Activated naive CD4-positive, alpha-beta T cell treated with anti-CD3 and anti-CD28 coated beads for 36 hours (primary cell): ENCODE data around the gene ACE. TPM values are rescaled to one million over a fixed set of nuclear protein-coding genes. Genes with fewer than 3 reads are reported as not detected.
"Not testable (repeated sequence)": the region's sequence is repeated elsewhere in the genome, so short reads cannot be mapped to it uniquely, and the experiment has no call there.

ENCODE experiments used
- CTCF ChIA-PET: fragments of 350-600 bp; sonication (Branson Sonifier 250); formaldehyde crosslinking; loops from one replicate; lab custom pipeline; 2021; ENCODE audit warnings: antibody characterized with exemption; lab: Charles Lee
- DNase-seq: peaks from one replicate; pipeline ENCODE4 v3.0.0-alpha.2; 2020
- H3K27ac Mint-ChIP-seq: one replicate; pipeline ENCODE4 v1.8.0; 2021; ENCODE audit warnings: mild to moderate bottlenecking, mixed read lengths
- H3K27me3 Mint-ChIP-seq: one replicate; pipeline ENCODE4 v1.8.0; 2021; ENCODE audit warnings: low read depth, mixed read lengths
- H3K36me3 Mint-ChIP-seq: one replicate; pipeline ENCODE4 v1.8.0; 2021; ENCODE audit warnings: low read depth, mixed read lengths
- H3K4me1 Mint-ChIP-seq: one replicate; pipeline ENCODE4 v1.8.0; 2021; ENCODE audit warnings: low read depth, mixed read lengths
- H3K4me3 Mint-ChIP-seq: one replicate; pipeline ENCODE4 v1.8.0; 2021; ENCODE audit warnings: mild to moderate bottlenecking, moderate library complexity, mixed read lengths
- H3K9me3 Mint-ChIP-seq: one replicate; pipeline ENCODE4 v1.8.0; 2021; ENCODE audit warnings: mixed read lengths
- intact Hi-C: fragments of 100-400 bp; cut with micrococcal nuclease; formaldehyde crosslinking; loops from one replicate; pipeline ENCODE4 v1.15.1; 2023
- total RNA-seq, 2 experiments: library from RNA; stranded (reverse); gene quantifications; one replicate each; pipeline ENCODE4 v1.2.3, GENCODE V29; 2021

Gene ACE
- total RNA-seq, 2 experiments from 2014 or later: 0.12 to 0.50 TPM

DNA sequence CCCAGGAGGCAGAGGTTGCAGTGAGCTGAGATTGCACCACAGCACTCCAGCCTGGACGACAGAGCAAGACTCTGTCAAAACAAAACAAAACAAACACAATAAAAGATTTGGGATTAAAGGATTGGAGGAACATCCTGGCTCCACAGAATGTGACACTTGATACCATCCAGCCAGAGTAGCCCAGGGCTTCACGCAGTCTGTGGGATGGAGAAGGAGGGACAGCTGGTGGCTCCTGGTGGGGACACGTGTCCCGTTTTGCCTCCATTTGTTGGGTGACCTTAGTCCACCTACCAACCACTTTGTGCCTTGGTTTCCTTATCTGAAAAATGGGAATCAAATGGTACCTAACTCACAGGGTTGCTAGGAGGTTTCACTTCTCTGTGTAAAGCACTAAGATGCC, 18.4 kb upstream of the ACE start:
- Mint-ChIP-seq H3K4me3 (no peak overlapping the region), H3K9me3 (no peaks in the 10 kb centered on the region), H3K27me3 (no peaks in the 10 kb centered on the region), H3K36me3 (no peaks in the 10 kb centered on the region), H3K4me1 (no peaks in the 10 kb centered on the region), H3K27ac (no peak overlapping the region)
- intact Hi-C loops: no loop called here
- DNase-seq: no peak
- CTCF ChIA-PET: no interaction called here

DNA sequence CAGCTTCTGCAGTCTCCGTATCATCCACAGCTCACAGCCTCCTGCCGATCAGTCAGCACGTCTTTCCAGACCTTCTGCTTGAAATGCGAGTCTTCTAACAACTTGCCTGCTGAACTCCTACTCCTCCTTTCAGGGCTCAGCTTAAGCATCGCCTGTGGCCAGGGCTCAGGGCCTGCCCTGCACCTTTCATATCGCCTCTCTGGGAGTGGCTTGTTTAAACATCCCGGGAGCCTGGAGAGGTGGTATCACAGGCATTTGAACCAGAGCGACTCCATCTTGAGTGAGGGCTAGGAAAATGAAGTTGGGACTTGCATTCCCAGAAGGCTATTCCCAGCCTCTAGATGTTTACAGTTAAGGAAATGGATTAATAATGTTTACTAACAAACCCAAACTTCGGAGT, 16.8 kb upstream of the ACE start:
- DNase-seq: no peak
- Mint-ChIP-seq H3K27me3 (no peaks in the 10 kb centered on the region), H3K4me3 (no peak overlapping the region), H3K4me1 (no peaks in the 10 kb centered on the region), H3K27ac (no peak overlapping the region), H3K9me3 (no peaks in the 10 kb centered on the region), H3K36me3 (no peaks in the 10 kb centered on the region)
- CTCF ChIA-PET: no interaction called here
- intact Hi-C loops: no loop called here

DNA sequence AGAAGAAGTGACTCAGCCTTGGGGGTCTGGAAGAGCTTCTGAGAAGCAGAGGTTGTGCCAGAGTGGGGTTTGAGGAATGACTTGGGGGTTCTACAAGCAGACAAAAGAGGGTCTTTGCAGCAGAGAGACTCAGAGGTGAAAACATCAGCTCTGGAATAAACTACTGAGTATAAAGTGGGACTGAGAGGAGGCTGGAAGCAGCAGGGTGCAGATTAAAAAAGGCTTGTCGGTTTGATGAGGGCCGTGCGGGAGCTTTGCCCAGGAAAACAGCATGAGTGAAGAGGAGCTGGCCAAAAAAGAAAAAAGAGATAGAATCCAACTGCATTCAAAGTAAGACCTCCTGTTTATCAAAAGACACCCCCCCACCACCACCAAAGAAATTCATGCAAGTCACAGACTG, 13.1 kb upstream of the ACE start:
- no peaks in the 10 kb centered on the region for H3K27me3 Mint-ChIP-seq
- DNase-seq: no peak
- H3K9me3 Mint-ChIP-seq: no peaks in the 10 kb centered on the region
- H3K36me3 Mint-ChIP-seq: no peaks in the 10 kb centered on the region
- H3K4me1 Mint-ChIP-seq: no peaks in the 10 kb centered on the region
- intact Hi-C loops: no loop called here
- CTCF ChIA-PET: interaction anchor here (0.7 kb wide), 1 partner anchor 275 kb away, joined by 3 read pairs; no protein-coding TSS in a partner anchor
- no peak overlapping the region for H3K27ac Mint-ChIP-seq
- H3K4me3 Mint-ChIP-seq: no peak overlapping the region

DNA sequence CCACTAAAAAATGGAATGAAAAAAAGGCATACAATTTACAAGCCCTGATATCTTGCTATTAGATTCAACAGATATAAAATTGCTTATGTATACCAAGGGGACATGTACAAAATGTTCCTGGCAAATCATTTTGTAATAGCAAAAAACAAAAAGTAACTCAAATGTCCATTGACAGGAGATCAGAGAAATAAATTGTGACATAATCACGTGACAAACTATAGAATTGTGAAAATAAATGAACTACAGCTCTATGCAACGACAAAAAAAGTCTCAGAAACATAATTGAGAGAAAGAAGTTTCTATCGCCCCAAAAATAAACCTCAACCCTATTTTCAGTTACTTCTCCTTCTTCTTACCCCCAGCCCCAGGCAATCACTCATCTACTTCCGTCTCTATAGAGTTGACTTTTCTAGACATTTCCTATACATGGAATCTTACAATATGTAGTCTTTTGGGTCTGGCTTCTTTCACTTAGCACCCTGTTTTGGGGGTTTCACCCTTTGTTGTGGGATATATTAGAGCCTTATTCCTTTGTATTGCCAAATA, 12.1 kb upstream of the ACE start:
- no peaks in the 10 kb centered on the region for H3K9me3 Mint-ChIP-seq
- no peaks in the 10 kb centered on the region for H3K27me3 Mint-ChIP-seq
- no peak overlapping the region for H3K4me3 Mint-ChIP-seq
- intact Hi-C loops: no loop called here
- H3K4me1 Mint-ChIP-seq: no peaks in the 10 kb centered on the region
- no peak overlapping the region for H3K27ac Mint-ChIP-seq
- DNase-seq: no peak
- H3K36me3 Mint-ChIP-seq: no peaks in the 10 kb centered on the region
- CTCF ChIA-PET: interaction anchor here (1.3 kb wide), 1 partner anchor 14 kb away, joined by 3 read pairs; no protein-coding TSS in a partner anchor

DNA sequence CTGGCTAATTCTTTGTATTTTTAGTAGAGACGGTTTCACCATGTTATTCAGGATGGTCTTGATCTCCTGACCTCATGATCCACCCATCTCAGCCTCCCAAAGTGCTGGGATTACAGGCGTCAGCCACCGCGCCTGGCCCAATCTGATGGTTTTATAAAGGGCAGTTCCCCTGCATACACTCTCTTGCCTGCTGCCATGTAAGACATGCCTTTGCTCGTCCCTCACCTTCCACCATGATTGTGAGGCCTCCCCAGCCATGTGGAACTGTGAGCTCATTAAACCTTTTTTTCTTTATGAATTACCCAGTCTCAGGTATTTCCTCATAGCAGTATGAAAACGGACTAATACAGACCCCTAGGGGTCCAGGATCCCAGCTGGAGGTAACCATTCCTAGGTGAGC, 8.8 kb upstream of the ACE start:
- intact Hi-C loops: not testable (repeated sequence)
- CTCF ChIA-PET: interaction anchor here (0.6 to 2.4 kb wide), 4 partner anchors 11 to 144 kb away, joined by 3 to 10 read pairs (median 4); no protein-coding TSS in a partner anchor

DNA sequence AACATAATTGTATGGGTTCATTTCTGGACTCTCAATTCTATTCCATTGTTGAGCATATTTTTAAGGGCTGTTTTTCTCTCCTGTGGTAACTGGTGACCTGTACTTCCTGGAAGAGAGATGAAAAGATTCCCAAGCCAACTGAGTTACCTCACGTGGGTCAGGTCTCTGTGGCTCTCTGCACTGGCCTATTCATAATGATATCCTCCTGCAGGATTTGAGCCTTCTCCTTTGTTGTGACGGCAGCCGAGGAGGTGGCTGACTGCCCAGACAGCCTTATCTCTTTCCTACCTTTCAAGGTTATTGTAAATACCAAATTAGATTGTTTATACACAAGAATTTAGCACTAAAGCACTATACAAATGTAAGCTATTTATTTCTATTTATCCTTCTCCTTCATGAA, 2.7 kb upstream of the ACE start:
- Mint-ChIP-seq H3K4me1 (peaks cover 5% of the 10 kb centered on the region), H3K27me3 (peaks cover 32% of the 10 kb centered on the region), H3K9me3 (no peaks in the 10 kb centered on the region), H3K4me3 (no peak overlapping the region), H3K27ac (no peak overlapping the region), H3K36me3 (no peaks in the 10 kb centered on the region)
- no peak for DNase-seq
- intact Hi-C loops: no loop called here
- CTCF ChIA-PET: no interaction called here

More for the DNA sequence above, 8.8 kb upstream of the ACE start:
- not testable (repeated sequence) for H3K4me3 Mint-ChIP-seq, H3K4me1 Mint-ChIP-seq, DNase-seq, H3K27ac Mint-ChIP-seq, H3K27me3 Mint-ChIP-seq, H3K9me3 Mint-ChIP-seq, H3K36me3 Mint-ChIP-seq

DNA sequence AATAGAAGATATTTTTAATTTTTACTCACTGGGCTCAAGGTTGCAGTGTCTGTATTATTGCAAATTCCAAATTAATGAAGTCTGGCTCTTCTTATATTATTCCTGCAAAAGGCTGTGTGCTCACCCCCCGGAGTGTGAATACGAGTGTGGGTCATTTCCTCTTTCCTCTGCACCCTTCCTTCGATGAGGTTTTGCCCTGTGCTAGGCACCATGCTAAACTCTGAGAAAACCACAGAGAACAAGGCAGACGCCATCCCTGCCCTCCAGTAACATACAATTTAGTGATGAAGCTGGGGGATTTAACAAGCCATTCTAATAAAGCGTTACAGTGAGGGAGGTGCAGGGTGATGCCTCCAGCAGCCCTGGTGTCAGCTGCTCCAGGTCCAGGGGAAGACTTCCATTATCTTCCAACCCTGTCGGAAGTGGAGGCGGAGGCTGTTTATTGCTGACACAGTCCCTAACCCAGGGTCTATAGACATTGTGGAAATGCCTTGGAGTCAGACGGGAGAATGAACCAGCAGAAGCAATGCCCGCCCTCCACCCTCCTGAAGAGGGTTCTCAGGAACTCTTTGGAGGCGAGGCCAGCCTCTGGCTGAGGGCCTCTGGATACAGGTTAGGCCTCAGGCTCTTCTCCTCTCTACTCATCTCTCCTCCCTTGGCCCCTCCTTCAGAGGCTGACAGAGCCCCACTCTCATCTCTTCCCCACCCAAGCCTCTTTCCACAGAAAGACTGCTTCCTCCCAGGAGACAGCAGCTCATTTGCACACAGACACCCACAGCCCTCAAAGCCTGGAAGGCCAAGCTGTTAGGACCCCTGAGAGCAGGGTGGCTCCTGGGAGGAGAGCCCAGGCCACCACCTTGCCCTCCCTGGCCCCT, 2.0 kb upstream of the ACE start:
- CTCF ChIA-PET: no interaction called here

DNA sequence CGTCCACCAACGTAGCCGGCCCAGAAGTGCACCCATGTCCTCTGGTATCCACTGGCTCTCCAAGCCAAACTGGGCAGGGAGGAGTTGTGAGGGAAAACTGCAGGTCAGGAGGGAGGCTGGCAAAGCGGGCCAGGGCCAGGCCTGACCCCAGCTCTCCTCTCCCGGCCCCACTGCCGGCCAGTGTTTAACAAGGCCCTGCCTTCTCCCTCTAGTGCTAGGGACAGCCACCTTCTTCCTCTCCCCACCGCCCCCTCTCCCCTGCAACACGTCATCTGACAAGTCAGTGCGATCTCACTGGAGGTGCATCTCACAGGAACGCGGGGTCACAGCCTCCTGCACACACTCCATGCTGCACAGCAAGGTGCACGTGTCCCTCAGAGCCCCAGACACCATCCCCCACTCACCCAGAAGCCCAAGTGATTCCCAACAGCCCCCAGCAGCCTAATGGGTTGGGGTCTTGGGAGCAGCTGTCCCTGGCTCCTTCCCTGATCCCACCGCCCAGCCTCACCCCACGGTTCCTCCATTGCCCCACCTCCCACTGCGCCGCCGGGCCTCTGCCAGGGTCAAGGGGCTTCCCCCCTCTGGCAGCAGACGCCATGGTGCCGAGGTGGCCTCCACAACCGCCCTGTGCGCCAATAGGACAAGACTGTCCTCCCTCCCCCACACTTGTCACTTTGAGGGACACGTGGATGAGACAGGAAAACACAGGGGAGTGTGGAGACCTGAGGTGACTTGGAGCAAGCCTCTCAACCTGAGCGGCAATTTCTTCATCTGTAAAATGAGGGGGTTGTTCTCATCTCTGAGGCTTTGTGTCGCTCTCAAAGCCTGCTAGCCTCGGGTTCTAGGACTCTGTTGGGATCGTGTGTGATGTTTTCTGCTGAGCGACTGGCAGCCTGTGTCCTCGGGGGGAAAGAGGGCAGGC, 1.1 kb upstream of the ACE start:
- Mint-ChIP-seq H3K9me3 (no peaks in the 10 kb centered on the region), H3K27me3 (peaks cover 37% of the 10 kb centered on the region), H3K4me1 (peaks cover 5% of the 10 kb centered on the region), H3K4me3 (peak overlapping the region; percentile 43), H3K27ac (no peak overlapping the region), H3K36me3 (no peaks in the 10 kb centered on the region)
- no peak for DNase-seq
- intact Hi-C loops: no loop called here
- CTCF ChIA-PET: interaction anchor here (6.1 kb wide), 1 partner anchor 46 kb away, joined by 138 read pairs; no protein-coding TSS in a partner anchor

More for the DNA sequence above, 2.0 kb upstream of the ACE start:
- no peak overlapping the region for H3K4me3 Mint-ChIP-seq
- no peak overlapping the region for H3K27ac Mint-ChIP-seq
- peaks cover 36% of the 10 kb centered on the region for H3K27me3 Mint-ChIP-seq
- intact Hi-C loops: no loop called here
- no peak for DNase-seq
- H3K4me1 Mint-ChIP-seq: peaks cover 5% of the 10 kb centered on the region
- no peaks in the 10 kb centered on the region for H3K9me3 Mint-ChIP-seq
- no peaks in the 10 kb centered on the region for H3K36me3 Mint-ChIP-seq

DNA sequence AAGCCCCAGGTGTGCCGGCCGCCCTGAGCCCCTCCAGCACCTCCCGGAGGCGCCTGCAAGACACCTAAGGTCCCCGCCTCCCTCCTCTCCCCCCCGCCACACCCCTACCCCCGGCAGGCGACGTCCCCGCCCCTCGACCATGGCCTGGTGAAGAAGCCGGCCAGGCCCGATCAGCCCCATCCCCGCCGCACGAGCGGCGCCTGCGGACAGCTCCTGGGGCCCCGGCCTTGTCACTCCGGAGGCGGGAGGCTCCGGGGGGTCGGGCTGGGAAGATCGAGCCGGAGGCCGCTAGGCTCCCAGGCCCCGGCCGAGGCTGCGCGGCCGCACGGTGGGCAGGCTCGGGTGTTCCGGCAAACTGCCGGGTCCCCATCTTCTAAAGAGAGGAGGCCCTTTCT, 405 bp upstream of the ACE start:
- Mint-ChIP-seq H3K4me3 (peak overlapping the region; percentile 21), H3K27ac (no peak overlapping the region), H3K36me3 (no peaks in the 10 kb centered on the region), H3K27me3 (peaks cover 37% of the 10 kb centered on the region), H3K4me1 (peaks cover 5% of the 10 kb centered on the region), H3K9me3 (no peaks in the 10 kb centered on the region)
- DNase-seq: no peak
- intact Hi-C loops: no loop called here
- CTCF ChIA-PET: interaction anchor here (3.4 to 6.1 kb wide), 2 partner anchors 47 to 53 kb away, joined by 14 to 138 read pairs; no protein-coding TSS in a partner anchor

DNA sequence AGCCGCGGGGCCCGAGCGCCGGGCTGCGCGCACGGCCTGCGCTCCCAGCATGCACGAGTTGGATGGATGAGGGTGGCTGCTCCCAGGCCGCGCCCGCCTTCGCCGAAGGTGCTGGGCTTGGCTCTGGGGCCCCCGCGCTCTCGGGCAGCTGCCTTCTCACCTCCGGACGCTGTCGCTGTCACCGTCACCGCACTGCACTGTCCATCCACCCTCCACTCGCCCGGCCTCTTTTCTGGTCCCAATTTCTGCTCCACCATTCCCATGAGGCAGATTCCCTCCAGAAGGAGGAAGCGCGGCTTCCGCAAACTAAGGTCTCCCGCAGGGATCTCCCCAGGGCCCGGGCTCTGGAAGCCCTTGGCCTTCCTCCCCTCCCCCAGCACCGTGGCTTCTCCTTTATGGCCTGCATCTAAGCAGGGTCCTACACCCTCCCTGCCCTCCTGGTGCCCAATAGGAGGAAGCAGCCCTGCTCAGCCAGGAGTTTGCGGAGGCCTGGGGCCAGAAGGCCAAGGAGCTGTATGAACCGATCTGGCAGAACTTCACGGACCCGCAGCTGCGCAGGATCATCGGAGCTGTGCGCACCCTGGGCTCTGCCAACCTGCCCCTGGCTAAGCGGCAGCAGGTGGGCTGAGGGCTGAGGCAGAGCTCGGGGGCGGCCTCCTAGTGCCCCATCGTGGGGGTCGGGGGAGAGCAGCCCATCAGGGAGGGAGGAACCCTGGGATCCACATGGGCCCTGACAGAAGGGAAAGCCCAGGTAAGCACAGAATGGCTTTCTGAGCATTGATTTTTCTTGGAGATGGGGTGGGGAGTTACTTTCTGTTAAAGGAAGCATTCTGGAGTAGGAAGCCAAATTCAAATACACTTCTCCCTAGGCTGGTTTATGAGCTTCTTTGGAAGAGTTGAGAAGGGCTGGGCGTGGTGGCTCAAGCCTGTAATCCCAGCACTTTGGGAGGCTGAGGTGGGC, 899 bp downstream of the ACE start:
- Mint-ChIP-seq H3K36me3 (no peaks in the 10 kb centered on the region), H3K4me1 (peaks cover 5% of the 10 kb centered on the region), H3K4me3 (peak overlapping the region; percentile 47), H3K9me3 (no peaks in the 10 kb centered on the region), H3K27me3 (peaks cover 34% of the 10 kb centered on the region), H3K27ac (no peak overlapping the region)
- intact Hi-C loops: loop anchor here (2.0 kb wide), 1 partner anchor 31 kb away; the partner anchor contains the start of gene CYB561
- CTCF ChIA-PET: interaction anchor here (0.6 to 6.1 kb wide), 16 partner anchors 8 to 583 kb away, joined by 3 to 138 read pairs (median 7); no protein-coding TSS in a partner anchor
- no peak for DNase-seq
